Heart left ventricle (tissue), 13 donors: Measurements from ENCODE around the gene DCAF4.

Source experiments
- CTCF ChIP-seq, 12 donors: fragments of 200-600 bp; sonication (generic) in 4 of 12; IDR thresholded peaks; one replicate each; pipeline versions ENCODE4 v1.5.0 to v1.8.0; 2018 to 2022; ENCODE audit warnings: antibody characterized with exemption in 12 of 12, mild to moderate bottlenecking in 5 of 12
- POLR2A ChIP-seq, 2 donors: fragments of 450-650 bp; IDR thresholded peaks; one replicate each; pipeline ENCODE4 v1.6.1; 2017; ENCODE audit warnings: antibody characterized with exemption in 2 of 2, mild to moderate bottlenecking in 2 of 2, moderate library complexity in 2 of 2
- donor health status: ischemic (EF 13 %, LVEDD 7.1; RV severe dilation, severe dysfunction).
- donor health status: DM: no; HTN: yes; CAD: no.
- donor health status: DM: no; HTN: no; CAD: no.
- donor health status: ischemic (EF 25% LVEDD 6.9; RV normal size, moderate dysfunction).
- donor health status: ischemic (EF 25% LVEDD 5.7; RV mildly dilated, moderate dysfunction).
- donor health status: ischemic (EF 35%, LVEDD 5.7; RV mildly dilated, moderate dysfunction).
- donor health status: nonischemic (EF 11% LVEDD 7.7; RV severe dilation, severe dysfunction).
- donor health status: DM: yes; HTN: yes; CAD: no.
- donor health status: PGD.
- donor health status: ischemic (EF 29% LVEDD 5.4; RV normal size, mild dysfunction).
- donor health status: nonischemic (EF 23%, LVEDD 6.1; RV moderate dilation, normal function).

GRCh38 chr14:72906316-72906715 is 19.9 kb upstream of the DCAF4 start:
- no peak for TF ChIP-seq CTCF (IDR thresholded peaks at IDR 0.05)
- no peak for TF ChIP-seq POLR2A (IDR thresholded peaks at IDR 0.05)
